ENCODE data around the gene TMEM87A.
"Not testable (repeated sequence)": the region's sequence is repeated elsewhere in the genome, so short reads cannot be mapped to it uniquely, and the experiment has no call there.

The TMEM87A gene

DNA sequence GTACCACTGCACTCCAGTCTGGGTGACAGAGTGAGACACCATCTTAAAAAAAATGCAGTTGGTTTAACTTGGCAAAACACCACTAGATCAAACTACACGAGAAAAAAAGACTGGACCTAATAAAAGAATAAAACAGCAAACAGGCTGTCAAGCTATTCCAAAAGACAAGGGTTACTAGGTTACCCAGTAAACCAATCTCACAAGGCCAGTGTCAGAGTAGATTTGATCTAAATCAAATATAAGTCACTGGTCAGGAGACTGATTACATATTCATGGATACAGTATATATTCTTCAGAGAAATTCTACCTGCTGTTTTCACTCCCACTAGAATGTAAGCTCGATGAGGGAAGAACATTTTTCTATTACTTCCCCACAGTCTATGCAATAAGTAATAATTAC lies 2.7 kb downstream of the TMEM87A start:
- DNase-seq = no peak

DNA sequence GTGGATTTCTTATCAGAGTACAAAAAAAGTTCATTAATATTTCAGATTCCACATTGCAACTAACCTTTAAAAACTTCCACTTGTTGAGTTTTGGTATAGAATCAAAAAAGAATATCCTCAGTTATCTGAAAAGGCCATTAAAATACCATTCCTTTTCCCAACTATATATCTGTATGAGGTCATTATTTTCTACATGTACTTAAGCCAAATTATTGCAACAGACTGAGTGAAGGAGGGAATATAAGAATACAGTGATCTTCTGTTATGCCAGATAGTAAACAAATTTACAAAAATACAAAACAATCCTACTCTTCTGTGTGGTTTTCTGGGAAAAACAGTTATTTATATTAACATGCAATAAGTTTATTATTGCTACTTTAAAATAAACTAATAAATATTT lies 5.9 kb downstream of the TMEM87A start:
- no peak for DNase-seq

DNA sequence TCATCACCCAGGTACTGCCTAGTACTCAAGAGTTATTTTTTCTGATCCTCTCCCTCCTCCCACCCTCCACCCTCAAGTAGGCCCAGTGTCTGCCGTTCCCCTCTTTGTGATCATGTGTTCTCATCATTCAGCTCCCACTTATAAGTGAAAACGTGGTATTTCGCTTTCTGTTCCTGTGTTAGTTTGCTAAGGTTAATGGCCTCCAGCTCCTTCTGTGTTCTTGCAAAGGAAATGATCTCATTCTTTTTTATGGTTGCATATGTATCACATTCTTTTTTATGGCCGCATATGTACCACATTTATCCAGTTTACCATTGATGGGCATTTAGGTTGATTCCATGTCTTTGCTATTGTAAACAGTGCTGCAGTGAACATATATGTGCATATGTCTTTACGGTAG lies 8.4 kb downstream of the TMEM87A start:
- DNase-seq = no peak

DNA sequence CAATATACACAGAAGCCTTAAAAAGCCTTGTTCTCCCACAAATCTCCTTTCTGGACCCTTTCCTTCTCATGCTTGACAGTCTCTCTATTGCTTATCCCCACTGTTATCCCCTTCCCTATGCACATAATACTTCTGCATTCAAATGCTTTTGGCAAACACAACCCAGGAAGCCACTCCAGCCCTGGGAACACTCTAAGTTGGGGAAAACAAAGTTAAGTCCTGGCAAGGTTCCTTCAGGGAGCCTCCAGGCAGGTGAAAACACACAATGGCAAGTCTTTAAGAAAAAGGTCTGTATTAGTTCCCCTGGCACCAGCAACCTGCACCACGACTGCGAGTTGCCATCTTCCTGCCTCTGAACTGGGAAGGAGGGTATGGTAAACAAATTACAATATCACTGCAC lies 19.9 kb downstream of the TMEM87A start:
- DNase-seq = no peak

DNA sequence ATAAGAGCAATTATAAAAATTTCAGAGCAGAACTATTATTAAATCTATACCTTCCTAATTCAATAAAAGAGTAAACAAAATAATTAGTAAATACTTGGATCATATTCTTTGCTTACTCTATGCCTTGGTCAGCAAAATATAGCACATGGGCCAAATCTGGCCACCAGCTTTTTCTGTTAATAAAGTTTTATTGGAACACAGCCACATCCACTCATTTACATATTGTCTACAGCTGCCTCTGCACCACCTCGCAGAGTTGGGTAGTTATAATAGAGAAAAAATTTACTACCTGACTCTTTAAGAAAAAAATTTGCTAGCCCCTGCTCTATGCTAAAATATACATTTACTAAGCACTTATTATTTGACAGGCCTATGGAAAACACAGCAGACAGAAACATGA lies 32.4 kb downstream of the TMEM87A start:
- DNase-seq = no peak

DNA sequence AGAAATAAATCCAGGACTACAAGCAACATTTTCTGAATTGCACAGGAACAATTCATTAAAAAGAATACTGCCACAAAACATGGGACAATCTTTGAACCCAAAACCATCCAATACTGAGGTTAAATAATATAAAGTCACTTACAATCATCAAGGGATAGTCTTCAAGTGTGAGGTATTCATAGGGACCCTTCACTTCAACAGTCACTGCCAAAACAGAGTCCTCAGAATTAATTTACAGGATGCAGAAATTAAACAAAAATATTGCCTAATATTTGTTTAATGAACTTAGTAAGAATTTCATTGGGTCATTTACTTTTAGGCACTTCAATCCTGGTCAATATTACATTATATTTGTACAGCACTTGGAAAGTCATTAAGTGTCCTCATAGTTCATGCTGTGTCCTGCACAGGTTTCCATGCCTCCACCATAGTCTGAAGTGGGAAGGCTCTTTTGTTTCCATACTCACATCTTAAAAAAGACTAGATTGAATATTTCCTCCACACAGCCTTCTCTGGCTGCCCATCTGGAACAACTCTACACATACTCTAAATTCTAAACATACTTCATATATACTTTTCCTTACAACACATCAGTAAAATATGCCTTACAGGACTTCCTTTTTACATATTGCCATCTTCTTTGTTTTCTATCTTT lies 33.6 kb downstream of the TMEM87A start:
- no peak for DNase-seq

DNA sequence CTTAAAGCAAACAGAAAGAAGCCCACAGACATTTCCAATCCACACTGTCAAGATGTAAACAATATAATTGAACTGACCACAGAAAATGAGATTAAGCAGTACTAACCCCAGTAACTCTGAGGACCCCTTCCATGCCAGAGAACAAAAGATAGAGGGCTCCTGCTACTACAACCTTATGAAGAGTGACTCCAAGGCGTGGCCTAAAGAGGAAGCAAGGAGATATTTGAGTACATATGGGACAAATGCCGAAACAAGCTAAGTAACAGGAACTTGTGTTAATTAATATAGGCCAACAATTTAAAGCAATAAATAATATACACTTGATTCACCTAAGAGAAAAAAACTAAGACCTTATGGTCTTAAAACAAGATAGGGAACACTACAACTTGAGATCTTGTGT lies 40.1 kb downstream of the TMEM87A start:
- no peak for DNase-seq

DNA sequence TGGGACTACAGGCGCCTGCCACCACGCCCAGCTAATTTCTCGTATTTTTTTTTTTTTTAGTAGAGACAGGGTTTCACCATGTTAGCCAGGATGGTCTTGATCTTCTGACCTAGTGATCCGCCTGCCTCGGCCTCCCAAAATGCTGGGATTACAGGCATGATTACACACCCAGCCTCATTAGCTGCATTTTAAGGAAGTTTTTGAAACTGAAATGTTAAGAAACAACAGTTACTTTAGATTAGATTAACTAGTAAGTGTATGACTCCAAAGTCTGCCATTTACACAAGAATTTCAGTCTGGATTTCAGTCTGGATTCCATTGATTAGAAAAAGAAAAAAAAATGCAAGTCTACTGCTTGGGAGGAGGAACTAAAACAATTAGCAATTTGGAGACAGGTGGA lies 40.6 kb downstream of the TMEM87A start:
- no peak for DNase-seq

DNA sequence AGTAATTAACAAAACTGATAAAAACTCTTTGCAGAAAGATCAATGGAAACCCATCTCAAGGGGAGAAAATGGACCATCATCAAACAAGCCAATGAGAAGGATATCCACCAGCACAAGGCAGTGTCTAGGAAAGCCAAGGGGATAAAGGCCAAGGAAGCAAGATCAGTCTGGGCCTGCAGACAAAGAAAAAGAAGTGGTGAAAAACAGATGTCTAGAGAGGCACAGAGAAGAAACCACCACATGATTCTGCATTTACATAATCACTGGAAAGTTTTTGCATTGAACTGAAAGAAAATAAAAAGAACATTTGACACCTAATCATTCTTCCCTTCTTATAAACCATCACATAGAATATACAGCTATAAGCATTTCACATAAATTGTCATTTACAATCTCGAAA lies 42.1 kb downstream of the TMEM87A start:
- no peak for DNase-seq

DNA sequence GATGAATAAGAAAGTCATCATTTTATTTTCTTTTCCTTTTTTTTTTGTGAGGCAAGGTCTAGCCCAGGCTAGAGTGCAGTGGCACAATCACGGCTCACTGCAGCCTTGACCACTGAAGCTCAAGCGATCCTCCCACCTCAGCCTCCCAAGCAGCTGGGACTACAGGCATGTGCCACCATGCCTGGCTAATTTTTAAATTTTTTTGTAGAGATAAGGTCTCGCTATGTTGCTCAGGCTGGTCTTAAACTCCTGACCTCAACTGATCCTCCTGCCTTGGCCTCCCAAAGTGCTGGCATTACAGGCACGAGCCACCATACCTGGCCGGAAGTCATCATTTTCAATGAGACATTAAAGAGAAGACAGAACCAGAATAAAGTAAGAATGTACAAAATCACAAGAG lies 44.3 kb downstream of the TMEM87A start:
- DNase-seq = not testable (repeated sequence)

DNA sequence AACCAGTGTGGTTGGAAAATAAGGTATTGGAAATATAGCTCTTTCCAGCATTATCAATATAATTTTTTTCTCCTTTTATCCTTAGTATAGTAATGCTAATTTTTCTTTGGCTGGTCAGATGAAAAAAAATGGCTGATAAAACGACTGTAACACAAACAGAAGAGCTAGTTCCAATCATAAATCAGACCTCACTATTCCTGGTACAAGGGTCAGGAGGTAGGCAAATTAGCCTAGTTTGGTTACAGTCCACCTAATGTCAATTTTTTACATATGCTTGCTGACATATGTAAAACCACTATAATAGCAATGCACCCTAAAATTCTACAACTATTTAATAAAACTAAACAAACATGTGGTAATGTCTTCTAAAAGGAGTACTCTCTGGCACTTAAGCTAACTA lies 45.2 kb downstream of the TMEM87A start:
- no peak for DNase-seq

DNA sequence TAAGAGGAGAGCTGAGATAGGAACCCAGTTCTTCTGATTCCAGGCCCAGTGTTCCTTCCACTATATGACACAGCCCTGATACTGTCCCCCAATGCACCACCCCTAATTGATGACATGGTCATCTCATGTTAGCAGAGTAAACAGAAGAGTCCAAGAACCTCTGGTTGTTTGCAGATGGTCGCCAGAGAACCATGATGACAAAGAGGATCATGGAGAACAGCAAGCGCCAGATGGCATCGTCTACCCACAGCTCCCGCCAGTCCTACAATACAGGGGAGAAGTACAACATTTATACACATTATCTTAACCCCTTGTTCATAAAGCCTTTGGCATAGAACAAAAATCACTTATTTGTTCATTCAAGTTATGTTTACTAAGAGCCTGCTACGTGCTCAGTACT lies 46.6 kb downstream of the TMEM87A start:
- no peak for DNase-seq

DNA sequence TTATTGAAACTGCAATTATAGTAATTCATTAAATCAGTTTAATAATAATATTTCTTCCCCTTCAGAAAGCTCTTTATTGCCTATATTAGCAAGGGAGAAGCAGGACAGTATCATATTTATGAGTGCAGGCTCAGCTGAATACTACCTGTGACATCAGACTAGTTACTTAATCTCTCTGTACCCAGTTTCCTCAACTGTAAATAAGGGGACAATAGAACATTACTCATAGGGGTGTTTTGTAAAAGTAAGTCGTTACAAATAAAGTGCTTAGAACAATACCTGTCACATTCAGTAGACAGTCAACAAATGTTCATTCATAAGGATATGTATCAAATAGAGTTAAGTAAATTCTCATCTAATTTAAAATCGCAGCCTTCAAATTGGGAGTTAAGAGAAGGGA lies 53.0 kb downstream of the TMEM87A start:
- no peak for DNase-seq

DNA sequence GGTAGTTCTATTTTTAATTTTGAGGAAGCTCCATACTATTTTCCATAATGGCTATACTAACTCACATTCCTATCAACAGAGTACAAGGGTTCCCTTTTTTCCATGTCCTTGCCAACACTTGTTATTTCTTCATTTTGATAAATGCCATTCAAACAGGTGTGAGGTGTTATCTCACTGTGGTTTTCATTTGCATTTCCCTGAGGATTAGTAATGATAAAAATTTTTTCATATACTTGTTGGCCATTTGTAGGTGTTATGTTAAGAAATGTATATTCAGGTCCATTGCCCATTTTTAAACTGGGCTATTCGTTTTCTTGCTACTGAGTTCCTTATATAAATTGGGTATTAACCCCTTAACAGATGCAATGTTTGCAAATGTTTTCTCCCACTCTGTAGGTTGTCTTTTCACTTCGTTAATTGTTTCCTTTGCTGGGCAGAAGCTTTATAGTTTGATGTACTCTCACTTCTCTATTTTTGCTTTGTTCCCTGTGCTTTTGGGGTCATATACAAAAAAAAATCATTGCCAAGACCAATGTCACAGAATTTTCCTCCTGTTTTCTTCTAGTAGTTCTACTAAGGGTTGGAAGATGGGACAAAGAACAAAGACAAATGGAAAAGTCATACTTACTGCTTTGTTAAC lies 54.2 kb downstream of the TMEM87A start:
- no peak for DNase-seq

DNA sequence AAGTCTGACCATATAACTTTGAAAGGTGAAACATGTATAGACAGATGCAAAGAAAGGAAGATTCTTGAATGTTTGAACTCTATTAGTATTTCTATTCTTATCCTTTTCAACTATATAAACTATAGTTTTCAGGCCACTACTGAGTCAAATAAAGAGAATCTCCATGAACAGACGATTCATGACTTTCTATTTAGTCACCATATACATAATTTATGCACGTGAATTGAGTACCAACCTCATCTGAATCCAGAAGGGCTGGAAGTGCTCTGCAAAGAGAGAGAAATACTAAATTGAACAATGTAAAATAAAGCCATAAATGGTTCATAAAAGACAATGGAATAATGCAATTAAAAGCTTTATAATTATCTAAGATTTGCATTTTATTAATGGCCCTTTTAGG lies 55.7 kb downstream of the TMEM87A start:
- DNase-seq = no peak

DNA sequence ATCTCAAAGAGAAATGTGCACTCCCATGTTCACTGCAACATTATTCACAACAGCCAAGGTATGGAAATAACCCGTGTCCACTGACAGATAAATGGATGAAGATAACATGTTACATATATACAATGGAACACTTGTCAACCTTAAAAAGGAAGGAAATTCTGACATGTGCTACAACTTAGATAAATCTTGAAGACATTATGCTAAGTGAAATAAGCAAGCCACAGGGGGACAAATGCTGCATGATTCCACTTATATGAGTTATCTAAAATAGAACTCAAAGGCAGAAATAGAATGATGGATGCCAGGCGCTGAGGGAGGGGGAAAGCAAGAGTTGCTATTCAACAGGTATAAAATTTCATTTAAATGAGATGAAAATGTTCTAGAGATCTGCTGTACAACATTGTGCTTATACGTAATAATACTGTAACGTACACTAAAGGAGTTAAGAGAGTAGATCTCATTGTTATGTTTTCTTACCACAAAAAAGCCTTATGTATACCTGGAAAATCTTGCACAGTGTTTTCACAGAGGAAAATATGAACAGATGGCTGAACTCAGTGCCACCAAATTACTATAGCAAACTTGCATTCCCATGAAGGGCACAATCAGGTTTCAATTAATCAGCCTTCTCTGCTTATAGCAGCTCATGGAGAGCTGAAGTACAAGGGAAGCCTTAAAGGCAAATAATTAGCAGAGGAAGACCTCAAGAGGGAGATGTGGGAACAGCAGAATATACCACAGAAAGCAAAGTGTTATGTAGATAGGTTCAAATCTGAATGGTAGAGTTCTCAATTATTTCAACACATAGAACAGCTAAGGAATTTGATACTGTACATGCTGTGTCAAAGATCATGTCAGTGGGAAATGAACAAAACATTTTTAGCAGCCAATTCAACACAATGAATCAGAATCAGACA lies 57.1 kb downstream of the TMEM87A start:
- no peak for DNase-seq

DNA sequence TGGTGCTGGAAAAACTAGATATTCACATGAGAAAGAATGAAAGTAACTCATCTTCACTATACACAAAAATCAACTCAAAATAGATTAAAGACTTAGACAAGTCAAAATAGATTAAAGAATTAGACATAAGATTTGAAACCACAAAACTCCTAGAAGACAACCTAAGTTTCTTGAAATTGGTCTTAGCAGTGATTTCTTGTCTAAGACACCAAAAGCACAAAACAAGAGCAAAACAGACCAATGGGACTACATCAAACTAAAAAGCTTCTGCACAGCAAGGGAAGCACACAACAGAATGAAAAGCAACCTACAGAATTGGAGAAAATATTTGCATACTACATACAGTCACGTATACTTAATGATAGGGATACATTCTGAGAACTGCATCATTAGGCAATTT lies 58.6 kb downstream of the TMEM87A start:
- no peak for DNase-seq

DNA sequence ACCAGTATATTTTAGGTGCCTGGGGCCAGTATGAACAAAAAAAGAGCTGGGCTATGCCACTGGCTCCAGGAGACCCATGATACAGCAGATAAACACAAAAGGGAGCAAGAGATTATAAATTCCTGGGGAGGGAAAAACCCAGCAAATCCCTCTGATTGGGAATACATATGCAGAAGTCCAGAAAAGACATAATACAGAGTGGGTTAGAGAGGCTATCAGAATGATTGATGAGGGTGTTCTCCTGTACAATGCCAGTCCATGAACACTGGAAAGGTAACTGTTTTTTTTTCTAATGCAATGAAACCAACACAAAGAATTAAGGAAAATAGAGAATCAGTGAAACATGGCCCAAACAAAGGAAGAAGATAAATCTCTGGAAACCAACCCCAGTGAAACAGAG lies 59.7 kb downstream of the TMEM87A start:
- no peak for DNase-seq

DNA sequence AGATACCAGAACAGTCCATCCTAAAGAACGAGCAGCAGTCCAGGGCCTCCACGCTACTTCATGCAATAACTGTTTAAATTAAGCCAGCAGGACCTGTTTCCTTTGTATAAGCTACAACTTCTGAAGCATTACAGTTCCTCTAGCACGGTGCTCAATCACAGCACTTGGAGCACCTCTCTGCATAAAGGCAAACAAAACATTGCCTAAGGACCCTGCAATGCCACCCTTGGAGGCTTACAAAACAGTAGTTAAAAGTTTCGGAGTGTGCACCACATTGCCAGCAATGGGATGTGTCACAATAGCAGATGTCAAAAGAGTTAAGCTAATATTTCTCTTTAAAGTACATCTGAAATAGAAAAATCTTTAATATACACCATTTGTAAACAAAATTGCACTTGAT lies 62.5 kb downstream of the TMEM87A start:
- no peak for DNase-seq

DNA sequence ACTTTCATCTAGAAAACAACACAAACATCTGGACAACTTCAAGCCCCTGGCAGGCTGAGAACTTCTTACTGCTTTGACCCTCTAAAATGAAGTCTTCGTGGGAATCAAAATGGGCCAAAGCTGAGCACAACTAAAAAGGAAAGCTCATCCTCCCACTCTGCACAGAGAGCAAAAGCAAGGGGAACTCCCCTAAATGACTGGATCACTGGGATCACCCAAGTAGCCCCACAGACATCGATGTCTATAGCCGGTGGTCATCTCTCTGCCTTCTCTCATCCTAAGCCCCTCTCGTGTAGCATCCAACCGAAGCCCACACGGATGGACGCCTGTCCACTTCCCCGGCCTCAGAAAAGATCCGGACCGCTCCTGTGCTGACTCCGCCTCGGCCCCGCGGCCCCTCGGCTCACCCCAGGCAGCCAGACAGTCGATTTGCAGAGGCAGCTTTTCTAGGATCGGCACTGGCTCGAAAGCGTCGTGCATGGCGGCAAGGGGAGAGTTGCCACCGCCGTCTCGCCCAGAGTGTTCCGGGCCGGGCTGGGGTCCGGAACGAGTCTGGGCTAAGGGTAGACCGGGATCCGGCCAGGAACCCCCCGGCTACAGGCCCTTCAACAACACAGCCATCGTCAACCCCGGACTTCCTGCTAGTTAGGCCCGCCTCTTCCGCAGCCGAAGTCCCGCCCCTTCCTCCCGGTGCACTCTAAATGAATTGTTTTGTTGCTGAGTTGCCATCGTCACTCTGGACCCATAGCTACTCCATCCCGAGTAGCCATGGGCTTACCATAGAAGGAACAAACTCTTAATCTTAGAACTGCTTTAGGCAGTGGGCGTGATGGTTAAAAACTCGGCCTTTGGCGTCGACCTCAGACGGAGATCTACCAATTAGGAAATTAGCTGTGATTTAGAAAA lies 65.3 kb downstream of the TMEM87A start, which contains the start of gene VPS39:
Gene VPS39, minus strand, starts transcription at position 631 of the 906 bp plus-strand sequence. Its CDS starts 151 bp downstream, at position 480.
- DNase-seq = peak; percentile 86

DNA sequence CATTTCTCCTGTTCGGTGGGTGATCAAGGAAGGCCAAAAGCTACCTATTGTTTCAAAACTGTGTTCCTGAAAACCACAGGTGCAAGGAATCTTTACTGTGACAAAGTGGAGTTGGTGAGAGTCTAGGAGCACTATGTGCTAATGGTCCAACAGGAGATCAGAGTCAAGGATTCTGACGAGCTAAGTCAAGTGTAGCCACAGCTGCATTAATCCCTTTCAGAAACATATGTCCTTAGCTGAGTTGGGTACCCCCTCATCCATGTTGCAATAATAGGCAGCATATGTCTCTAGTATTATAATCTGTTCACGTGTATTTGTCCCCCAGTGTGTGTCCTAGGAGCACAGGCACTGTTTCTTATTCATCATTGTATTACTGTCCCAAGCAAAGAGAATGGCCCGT lies 66.8 kb downstream of the TMEM87A start:
- no peak for DNase-seq

DNA sequence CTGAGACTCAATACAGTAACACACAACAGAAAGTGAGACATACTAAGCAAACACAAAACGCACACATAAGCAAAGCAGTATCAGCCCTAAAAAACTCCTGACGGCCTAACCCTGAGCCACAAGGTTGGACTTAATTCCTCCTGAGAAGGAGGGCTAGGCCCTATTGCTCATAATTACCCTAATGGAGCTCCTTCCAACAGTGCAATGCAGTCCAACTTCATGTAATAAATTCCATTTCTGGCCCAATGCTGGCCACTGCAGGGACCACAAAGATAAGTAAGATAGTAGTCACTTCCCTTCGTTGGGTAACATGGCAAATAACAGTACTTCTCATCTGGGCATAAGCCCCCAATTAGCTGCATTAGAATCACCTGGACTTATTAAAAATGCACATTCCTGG lies 69.3 kb downstream of the TMEM87A start:
- DNase-seq = no peak

DNA sequence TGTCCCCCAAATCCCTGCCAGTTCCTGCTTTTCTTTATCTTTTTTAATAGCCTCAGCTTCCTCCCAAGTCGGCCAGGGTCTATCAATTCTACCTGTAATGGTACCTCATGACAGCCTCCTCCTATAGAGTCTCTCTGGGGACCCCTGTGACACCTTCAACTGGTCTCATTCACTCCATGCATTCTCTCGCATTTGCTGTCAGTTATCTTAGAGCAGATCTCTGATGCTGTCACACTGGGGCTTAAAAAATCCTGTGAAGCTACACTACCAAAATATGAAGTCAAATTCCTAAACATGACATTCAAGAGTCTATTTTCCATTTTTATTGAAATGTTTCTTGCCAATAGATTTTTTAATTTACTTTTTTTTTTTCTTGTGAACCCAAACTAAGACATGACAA lies 70.6 kb downstream of the TMEM87A start:
- DNase-seq = no peak
